Measurements from ENCODE around the gene ETV3.

GRCh38 chr1:157139052-157139715, 989 bp upstream of the ETV3 start:
- TF ChIP-seq POLR2A (IDR thresholded peaks at IDR 0.05) (no peak), CTCF (IDR thresholded peaks at IDR 0.05) (no peak), POLR2AphosphoS5 (IDR thresholded peaks at IDR 0.05) (no peak), EP300 (IDR thresholded peaks at IDR 0.05) (no peak)

All from gastroesophageal sphincter (tissue), 3 donors.